Osteoblast (primary cell): ENCODE measurements around the gene AKAP6. TPM values are rescaled to one million over a fixed set of nuclear protein-coding genes. Genes with fewer than 3 reads are reported as not detected.

ENCODE experiments used
- DNase-seq: peaks from one replicate; pipeline ENCODE4 v3.0.0; 2011; ENCODE audit warnings: low spot score, mixed read lengths; ENCODE audit not compliant: insufficient read length; ENCODE audit errors: missing footprints
- H2AFZ ChIP-seq: 2 replicates; pipeline ENCODE4 v1.6.0; 2011; ENCODE audit warnings: mild to moderate bottlenecking, low read length
- H3K27ac ChIP-seq: 2 replicates; pipeline ENCODE4 v1.5.1; 2011; ENCODE audit warnings: mild to moderate bottlenecking, low read depth, low read length, moderate library complexity
- H3K27me3 ChIP-seq: 2 replicates; pipeline ENCODE4 v1.6.0; 2012; ENCODE audit warnings: mild to moderate bottlenecking, control low read depth, inconsistent platforms, low read length, moderate library complexity; ENCODE audit not compliant: insufficient read depth
- H3K36me3 ChIP-seq: 2 replicates; pipeline ENCODE4 v1.5.1; 2011; ENCODE audit warnings: mild to moderate bottlenecking, low read length, control low read depth, moderate library complexity; ENCODE audit not compliant: insufficient read depth
- H3K4me1 ChIP-seq: 2 replicates; pipeline ENCODE4 v1.5.1; 2011; ENCODE audit warnings: mild to moderate bottlenecking, low read length, control low read depth, moderate library complexity; ENCODE audit not compliant: insufficient read depth
- H3K4me2 ChIP-seq: 2 replicates; pipeline ENCODE4 v1.6.0; 2011; ENCODE audit warnings: mild to moderate bottlenecking, low read length; ENCODE audit not compliant: insufficient read depth
- H3K4me3 ChIP-seq: fragments of 200-600 bp; sonication (generic); 3 replicates; pipeline ENCODE4 v1.5.1; 2012; ENCODE audit warnings: mild to moderate bottlenecking, low read length, inconsistent platforms; ENCODE audit not compliant: insufficient read depth
- H3K79me2 ChIP-seq: 2 replicates; pipeline ENCODE4 v1.6.0; 2012; ENCODE audit warnings: mild to moderate bottlenecking, low read length, control low read depth, inconsistent platforms; ENCODE audit not compliant: insufficient read depth
- H3K9me3 ChIP-seq: 2 replicates; pipeline ENCODE4 v1.5.1; 2011; ENCODE audit warnings: low read depth, low read length, control low read depth
- H4K20me1 ChIP-seq: 2 replicates; pipeline ENCODE4 v1.6.0; 2012; ENCODE audit warnings: mild to moderate bottlenecking, low read length, control low read depth; ENCODE audit not compliant: insufficient read depth
- total RNA-seq: library from RNA; depleted of rRNA; stranded (reverse); fragments of >200 nt; gene quantifications from 2 replicates; pipeline ENCODE4 v1.2.3, GENCODE V29; 2012
- TF ChIP-seq, protein P1 (sequence below): IDR thresholded peaks from 2 replicates; pipeline ENCODE4 v1.5.1; 2011; ENCODE audit warnings: mild to moderate bottlenecking, low read depth, low read length, moderate library complexity; ENCODE audit errors: extremely low read depth

Gene AKAP6
- total RNA-seq, 1 donor: 2.2 TPM

DNA sequence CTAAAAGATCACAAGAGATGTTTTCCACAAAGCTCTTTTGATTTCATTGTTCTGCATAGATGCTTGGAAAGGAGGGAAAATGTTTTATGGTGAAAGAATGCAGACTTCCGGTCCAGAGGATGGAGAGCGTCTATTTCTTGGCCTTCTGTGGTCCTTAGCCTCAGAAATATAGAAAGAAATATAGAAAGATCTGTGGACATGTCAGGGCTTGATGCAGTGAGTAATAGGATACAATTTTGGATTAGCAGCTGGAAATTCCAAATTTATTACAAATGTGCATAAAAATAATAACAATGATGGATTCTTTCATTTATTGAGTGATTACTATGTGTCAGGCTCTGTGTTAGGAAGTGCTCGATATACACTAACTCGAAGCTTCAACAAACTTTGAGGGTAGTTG lies 20.2 kb downstream of the AKAP6 start:
- H2AFZ ChIP-seq: no peak overlapping the region
- TF ChIP-seq, protein P1, sequence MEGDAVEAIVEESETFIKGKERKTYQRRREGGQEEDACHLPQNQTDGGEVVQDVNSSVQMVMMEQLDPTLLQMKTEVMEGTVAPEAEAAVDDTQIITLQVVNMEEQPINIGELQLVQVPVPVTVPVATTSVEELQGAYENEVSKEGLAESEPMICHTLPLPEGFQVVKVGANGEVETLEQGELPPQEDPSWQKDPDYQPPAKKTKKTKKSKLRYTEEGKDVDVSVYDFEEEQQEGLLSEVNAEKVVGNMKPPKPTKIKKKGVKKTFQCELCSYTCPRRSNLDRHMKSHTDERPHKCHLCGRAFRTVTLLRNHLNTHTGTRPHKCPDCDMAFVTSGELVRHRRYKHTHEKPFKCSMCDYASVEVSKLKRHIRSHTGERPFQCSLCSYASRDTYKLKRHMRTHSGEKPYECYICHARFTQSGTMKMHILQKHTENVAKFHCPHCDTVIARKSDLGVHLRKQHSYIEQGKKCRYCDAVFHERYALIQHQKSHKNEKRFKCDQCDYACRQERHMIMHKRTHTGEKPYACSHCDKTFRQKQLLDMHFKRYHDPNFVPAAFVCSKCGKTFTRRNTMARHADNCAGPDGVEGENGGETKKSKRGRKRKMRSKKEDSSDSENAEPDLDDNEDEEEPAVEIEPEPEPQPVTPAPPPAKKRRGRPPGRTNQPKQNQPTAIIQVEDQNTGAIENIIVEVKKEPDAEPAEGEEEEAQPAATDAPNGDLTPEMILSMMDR: no peak
- no peak overlapping the region for H3K4me2 ChIP-seq
- peaks cover 6% of the 10 kb centered on the region for H3K4me1 ChIP-seq
- no peak overlapping the region for H3K27ac ChIP-seq
- no peaks in the 10 kb centered on the region for H4K20me1 ChIP-seq
- no peaks in the 10 kb centered on the region for H3K36me3 ChIP-seq
- H3K79me2 ChIP-seq: no peaks in the 10 kb centered on the region
- H3K4me3 ChIP-seq: no peak overlapping the region
- no peaks in the 10 kb centered on the region for H3K27me3 ChIP-seq
- peak; percentile 49 for DNase-seq
- no peaks in the 10 kb centered on the region for H3K9me3 ChIP-seq

DNA sequence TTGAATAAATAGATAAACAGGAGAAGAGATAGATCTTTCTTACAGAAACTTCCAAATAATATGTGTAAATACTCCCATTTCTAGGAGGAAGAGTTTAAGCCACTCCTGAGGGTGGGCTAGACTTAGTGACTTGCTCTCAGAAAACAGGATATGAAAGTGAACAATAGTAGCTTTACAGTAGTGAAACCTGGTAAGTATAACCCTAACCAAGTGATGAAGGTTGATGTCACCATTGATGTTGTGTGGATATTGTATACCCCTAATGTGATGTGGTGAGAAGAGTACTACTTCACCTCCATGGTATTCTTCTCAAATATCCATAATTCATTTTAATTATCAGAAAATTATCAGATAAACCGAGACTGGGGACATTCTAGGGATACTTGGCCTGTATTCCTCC lies 20.9 kb downstream of the AKAP6 start:
- Histone ChIP-seq H3K4me3 (no peak overlapping the region), H2AFZ (no peak overlapping the region), H3K4me1 (peaks cover 6% of the 10 kb centered on the region), H3K27me3 (no peaks in the 10 kb centered on the region), H3K9me3 (no peaks in the 10 kb centered on the region), H3K36me3 (no peaks in the 10 kb centered on the region), H3K27ac (no peak overlapping the region), H3K79me2 (no peaks in the 10 kb centered on the region), H4K20me1 (no peaks in the 10 kb centered on the region), H3K4me2 (no peak overlapping the region)
- DNase-seq: no peak
- TF ChIP-seq, protein P1: no peak

DNA sequence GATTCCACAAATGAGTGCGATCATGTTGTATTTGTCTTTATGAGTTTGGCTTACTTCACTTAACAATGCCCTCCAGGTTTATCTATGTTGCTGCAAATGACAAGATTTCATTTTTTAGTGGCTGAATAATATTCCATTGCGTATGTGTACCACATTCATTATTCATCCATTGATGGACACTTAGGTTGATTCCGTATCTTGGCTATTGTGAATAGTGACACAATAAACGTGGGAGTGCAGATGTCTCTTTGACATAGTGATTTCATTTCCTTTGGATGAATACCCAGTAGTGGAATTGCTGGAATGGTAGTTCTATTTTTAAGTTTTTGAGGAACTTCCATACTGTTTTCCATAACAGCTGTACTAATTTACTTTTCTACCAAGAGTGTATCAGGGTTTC lies 23.5 kb downstream of the AKAP6 start:
- Histone ChIP-seq H3K79me2 (no peaks in the 10 kb centered on the region), H4K20me1 (no peaks in the 10 kb centered on the region), H3K4me2 (no peak overlapping the region), H3K27ac (no peak overlapping the region), H3K4me3 (no peak overlapping the region), H3K9me3 (no peaks in the 10 kb centered on the region), H3K4me1 (no peaks in the 10 kb centered on the region), H3K27me3 (no peaks in the 10 kb centered on the region), H2AFZ (peak overlapping the region; percentile 15), H3K36me3 (no peaks in the 10 kb centered on the region)
- DNase-seq: no peak
- TF ChIP-seq, protein P1: no peak

DNA sequence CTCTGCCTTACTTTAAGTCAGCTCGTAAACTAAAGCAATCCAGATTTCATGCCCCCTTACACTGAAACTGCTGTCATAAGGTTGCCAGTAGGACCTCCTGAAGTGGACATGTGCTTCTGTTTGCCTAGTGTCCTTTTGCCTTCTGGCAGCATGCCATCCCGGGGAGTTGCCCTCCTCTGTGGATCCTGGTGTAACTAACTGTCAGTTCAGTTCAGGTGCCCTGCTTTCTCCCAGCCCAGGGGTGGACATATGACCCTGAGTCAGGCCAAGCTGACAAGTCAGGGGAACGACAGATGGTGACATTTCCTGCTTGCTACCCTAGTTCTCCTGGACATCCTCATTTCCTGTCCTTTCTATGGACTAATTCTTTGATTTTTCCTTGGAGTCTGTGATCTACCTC lies 25.6 kb downstream of the AKAP6 start:
- no peaks in the 10 kb centered on the region for H4K20me1 ChIP-seq
- H3K9me3 ChIP-seq: no peaks in the 10 kb centered on the region
- H3K27ac ChIP-seq: no peak overlapping the region
- H3K4me1 ChIP-seq: no peaks in the 10 kb centered on the region
- peaks cover 3% of the 10 kb centered on the region for H3K27me3 ChIP-seq
- TF ChIP-seq, protein P1: no peak
- no peak overlapping the region for H3K4me2 ChIP-seq
- no peaks in the 10 kb centered on the region for H3K36me3 ChIP-seq
- DNase-seq: no peak
- no peaks in the 10 kb centered on the region for H3K79me2 ChIP-seq
- H3K4me3 ChIP-seq: no peak overlapping the region
- no peak overlapping the region for H2AFZ ChIP-seq
